ENCODE measurements around the gene SSX4.
"Not testable (repeated sequence)": the region's sequence is repeated elsewhere in the genome, so short reads cannot be mapped to it uniquely, and the experiment has no call there.

- not testable (repeated sequence) for TF ChIP-seq CTCF (conservative IDR thresholded peaks at IDR 0.05; ENCODE audit: low read depth, low read length); EZH2 (IDR thresholded peaks at IDR 0.05; ENCODE audit: low read length, unreplicated experiment); EZH2phosphoT487 (IDR thresholded peaks at IDR 0.05; ENCODE audit: borderline replicate concordance, low read length)
Observed at GRCh38 chrX:48367717-48368408, 15.5 kb upstream of the SSX4 start.
